K562 (cell line): Measurements from ENCODE around the gene RXRA. TPM values are rescaled to one million over a fixed set of nuclear protein-coding genes. Genes with fewer than 3 reads are reported as not detected.

ENCODE experiments used
- BRCA1 ChIP-seq, 2 experiments: fragments of 450-650 bp in 1 of 2; sonication (generic) in 1 of 2; formaldehyde crosslinking in 1 of 2; IDR thresholded peaks; 2 replicates each; pipeline versions ENCODE4 v1.5.0 to v1.6.1; 2017 to 2020; ENCODE audit warnings: mild to moderate bottlenecking in 1 of 2, missing genetic modification reagents in 1 of 2
- HDAC3 ChIP-seq: fragments of 450-650 bp; IDR thresholded peaks from 2 replicates; pipeline ENCODE4 v1.6.1; 2018; ENCODE audit warnings: borderline replicate concordance, mild to moderate bottlenecking, moderate library complexity; ENCODE audit not compliant: partially characterized antibody
- HNRNPLL ChIP-seq: fragments of 200-400 bp; formaldehyde crosslinking; IDR thresholded peaks from 2 replicates; pipeline ENCODE4 v1.6.1; 2017; ENCODE audit warnings: low read length, low read depth, mild to moderate bottlenecking; ENCODE audit not compliant: poor library complexity, severe bottlenecking
- RB1 ChIP-seq: fragments of 450-650 bp; IDR thresholded peaks from 2 replicates; pipeline ENCODE4 v1.6.1; 2017; ENCODE audit warnings: low read depth, mild to moderate bottlenecking
- RBBP5 ChIP-seq: fragments of 200-600 bp; sonication (generic); IDR thresholded peaks from 2 replicates; pipeline ENCODE4 v1.6.1; 2012; ENCODE audit warnings: borderline replicate concordance, mild to moderate bottlenecking, low read length, control low read depth, inconsistent platforms; ENCODE audit not compliant: insufficient read depth, poor library complexity, severe bottlenecking
- RBM22 ChIP-seq: fragments of 200-400 bp; formaldehyde crosslinking; IDR thresholded peaks from 2 replicates; pipeline ENCODE4 v1.6.1; 2018; ENCODE audit warnings: low read length, low read depth; ENCODE audit not compliant: poor library complexity, severe bottlenecking
- SIRT6 ChIP-seq: IDR thresholded peaks from one replicate; pipeline ENCODE4 v1.6.1; 2012; ENCODE audit warnings: low read depth, mild to moderate bottlenecking, control low read depth, inconsistent platforms, low read length, moderate library complexity
- STAG1 ChIP-seq: sonication (generic); formaldehyde crosslinking; IDR thresholded peaks from 2 replicates; pipeline ENCODE4 v1.5.0; 2020; ENCODE audit warnings: missing genetic modification reagents, borderline replicate concordance
- ZNF764 ChIP-seq: fragments of 250-450 bp; sonication (Bioruptor Pico); IDR thresholded peaks from 2 replicates; pipeline ENCODE4 v1.4.0; 2020; ENCODE audit warnings: low read depth, mild to moderate bottlenecking, moderate library complexity
- polyA plus RNA-seq, 8 experiments: library from polyadenylated mRNA; depleted of rRNA in 4 of 8; stranded (reverse) in 5 of 8; unstranded in 3 of 8; fragments of >200 nt; fragmentation: Nextera tagmentation in 2 of 8; fragmentation: Illumina TruSeq in 1 of 8; extraction: Ambion mirVana in 2 of 8; extraction: Trizol in 1 of 8; gene quantifications; 2 replicates each; pipeline versions ENCODE4 v1.2.1 to v1.2.3, GENCODE V29; 2011 to 2014; ENCODE audit warnings: inconsistent platforms in 1 of 8, missing spikeins in 1 of 8
- total RNA-seq, 7 experiments: library from RNA; depleted of rRNA in 6 of 7; stranded (reverse); fragments of >200 nt in 6 of 7; fragmentation: Illumina TruSeq in 2 of 7; extraction: Trizol in 2 of 7; gene quantifications; 2 replicates each; pipeline versions ENCODE4 v1.2.1 to v1.2.3, GENCODE V29; 2011 to 2021; ENCODE audit warnings: low replicate concordance in 1 of 7
- TF ChIP-seq, protein P1 (sequence below): IDR thresholded peaks from 2 replicates; pipeline ENCODE4 v1.6.1; 2011; ENCODE audit warnings: borderline replicate concordance, low read depth, mild to moderate bottlenecking, moderate library complexity, low read length; ENCODE audit not compliant: insufficient read depth, poor library complexity, severe bottlenecking
- TF ChIP-seq, protein P2 (sequence below), 2 experiments: fragments of 450-650 bp; formaldehyde crosslinking in 1 of 2; IDR thresholded peaks; 2 replicates each; pipeline versions ENCODE4 v1.4.0 to v1.6.1; 2014 to 2020; ENCODE audit warnings: mild to moderate bottlenecking in 2 of 2, borderline replicate concordance in 1 of 2, low read depth in 1 of 2
- TF ChIP-seq, protein P3 (sequence below): fragments of 250-450 bp; sonication (Bioruptor Pico); IDR thresholded peaks from 2 replicates; pipeline ENCODE4 v1.8.0; 2021; ENCODE audit warnings: moderate library complexity, mild to moderate bottlenecking, inconsistent platforms
- TF ChIP-seq, protein P4 (sequence below): fragments of 450-650 bp; IDR thresholded peaks from 2 replicates; pipeline ENCODE4 v1.6.1; 2018; ENCODE audit warnings: mild to moderate bottlenecking, low read depth; ENCODE audit not compliant: partially characterized antibody

RXRA gene
- total and polyA plus RNA-seq, 9 of the 15 experiments (the other 6 are each of a cell fraction or from before 2014, with no cell fraction given), result 0.35 to 23.6 (median 4.6) TPM

DNA sequence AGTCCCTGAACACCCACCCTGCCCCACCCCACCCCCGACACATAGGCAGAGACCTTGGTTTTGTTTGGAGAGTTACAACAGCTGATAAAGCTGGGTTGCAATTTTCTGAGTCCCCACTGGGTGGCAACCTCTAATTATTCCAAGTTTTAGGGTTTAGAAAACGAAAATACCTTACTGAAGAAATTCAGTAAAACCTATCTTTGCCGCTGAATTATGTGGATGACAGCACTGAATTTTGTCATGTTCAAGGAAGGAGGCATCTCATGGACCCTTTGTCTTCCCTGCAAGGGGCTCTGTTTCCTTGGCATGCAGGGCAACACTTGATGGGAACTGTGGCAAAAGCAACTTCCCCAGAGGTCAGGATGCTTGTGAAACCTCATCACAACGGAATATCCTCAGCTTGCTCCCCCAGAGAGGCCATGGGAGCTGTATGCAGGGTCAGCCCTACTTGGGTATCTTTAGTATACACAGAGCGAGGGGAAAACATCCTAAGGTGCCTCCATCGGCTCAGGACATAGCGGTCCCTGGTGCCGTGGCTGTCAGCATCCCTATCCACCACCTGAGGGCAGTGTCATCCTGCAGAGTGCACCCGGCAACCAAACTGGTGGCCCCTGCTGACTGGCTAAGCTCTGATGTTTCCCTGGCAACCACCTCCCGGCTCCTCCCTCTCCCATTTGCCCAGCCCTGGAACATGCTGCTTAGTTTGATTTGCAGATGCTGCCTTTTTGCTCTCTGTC lies 123.1 kb downstream of the RXRA start (continued):
- TF ChIP-seq, protein P1, sequence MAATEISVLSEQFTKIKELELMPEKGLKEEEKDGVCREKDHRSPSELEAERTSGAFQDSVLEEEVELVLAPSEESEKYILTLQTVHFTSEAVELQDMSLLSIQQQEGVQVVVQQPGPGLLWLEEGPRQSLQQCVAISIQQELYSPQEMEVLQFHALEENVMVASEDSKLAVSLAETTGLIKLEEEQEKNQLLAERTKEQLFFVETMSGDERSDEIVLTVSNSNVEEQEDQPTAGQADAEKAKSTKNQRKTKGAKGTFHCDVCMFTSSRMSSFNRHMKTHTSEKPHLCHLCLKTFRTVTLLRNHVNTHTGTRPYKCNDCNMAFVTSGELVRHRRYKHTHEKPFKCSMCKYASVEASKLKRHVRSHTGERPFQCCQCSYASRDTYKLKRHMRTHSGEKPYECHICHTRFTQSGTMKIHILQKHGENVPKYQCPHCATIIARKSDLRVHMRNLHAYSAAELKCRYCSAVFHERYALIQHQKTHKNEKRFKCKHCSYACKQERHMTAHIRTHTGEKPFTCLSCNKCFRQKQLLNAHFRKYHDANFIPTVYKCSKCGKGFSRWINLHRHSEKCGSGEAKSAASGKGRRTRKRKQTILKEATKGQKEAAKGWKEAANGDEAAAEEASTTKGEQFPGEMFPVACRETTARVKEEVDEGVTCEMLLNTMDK, result no peak
- TF ChIP-seq STAG1 (CRISPR knock-in tag) (peak; percentile 86), RBM22 (no peak), RBBP5 (no peak), HDAC3 (no peak), BRCA1 (IDR thresholded peaks at IDR 0.05) (no peak), BRCA1 (CRISPR knock-in tag; IDR thresholded peaks at IDR 0.05) (no peak), HNRNPLL (no peak), ZNF764 (CRISPR knock-in tag) (peak; percentile 98), SIRT6 (no peak), RB1 (no peak)
- TF ChIP-seq, protein P2, sequence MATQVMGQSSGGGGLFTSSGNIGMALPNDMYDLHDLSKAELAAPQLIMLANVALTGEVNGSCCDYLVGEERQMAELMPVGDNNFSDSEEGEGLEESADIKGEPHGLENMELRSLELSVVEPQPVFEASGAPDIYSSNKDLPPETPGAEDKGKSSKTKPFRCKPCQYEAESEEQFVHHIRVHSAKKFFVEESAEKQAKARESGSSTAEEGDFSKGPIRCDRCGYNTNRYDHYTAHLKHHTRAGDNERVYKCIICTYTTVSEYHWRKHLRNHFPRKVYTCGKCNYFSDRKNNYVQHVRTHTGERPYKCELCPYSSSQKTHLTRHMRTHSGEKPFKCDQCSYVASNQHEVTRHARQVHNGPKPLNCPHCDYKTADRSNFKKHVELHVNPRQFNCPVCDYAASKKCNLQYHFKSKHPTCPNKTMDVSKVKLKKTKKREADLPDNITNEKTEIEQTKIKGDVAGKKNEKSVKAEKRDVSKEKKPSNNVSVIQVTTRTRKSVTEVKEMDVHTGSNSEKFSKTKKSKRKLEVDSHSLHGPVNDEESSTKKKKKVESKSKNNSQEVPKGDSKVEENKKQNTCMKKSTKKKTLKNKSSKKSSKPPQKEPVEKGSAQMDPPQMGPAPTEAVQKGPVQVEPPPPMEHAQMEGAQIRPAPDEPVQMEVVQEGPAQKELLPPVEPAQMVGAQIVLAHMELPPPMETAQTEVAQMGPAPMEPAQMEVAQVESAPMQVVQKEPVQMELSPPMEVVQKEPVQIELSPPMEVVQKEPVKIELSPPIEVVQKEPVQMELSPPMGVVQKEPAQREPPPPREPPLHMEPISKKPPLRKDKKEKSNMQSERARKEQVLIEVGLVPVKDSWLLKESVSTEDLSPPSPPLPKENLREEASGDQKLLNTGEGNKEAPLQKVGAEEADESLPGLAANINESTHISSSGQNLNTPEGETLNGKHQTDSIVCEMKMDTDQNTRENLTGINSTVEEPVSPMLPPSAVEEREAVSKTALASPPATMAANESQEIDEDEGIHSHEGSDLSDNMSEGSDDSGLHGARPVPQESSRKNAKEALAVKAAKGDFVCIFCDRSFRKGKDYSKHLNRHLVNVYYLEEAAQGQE (IDR thresholded peaks at IDR 0.05; ENCODE audit: borderline replicate concordance), result peak; percentile 57; the same call in 1 of the 2 replicates
- TF ChIP-seq, protein P2 (CRISPR knock-in tag; IDR thresholded peaks at IDR 0.05; ENCODE audit: low read depth), result no peak
- TF ChIP-seq, protein P3, sequence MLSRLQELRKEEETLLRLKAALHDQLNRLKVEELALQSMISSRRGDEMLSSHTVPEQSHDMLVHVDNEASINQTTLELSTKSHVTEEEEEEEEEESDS, result no peak
- TF ChIP-seq, protein P4, sequence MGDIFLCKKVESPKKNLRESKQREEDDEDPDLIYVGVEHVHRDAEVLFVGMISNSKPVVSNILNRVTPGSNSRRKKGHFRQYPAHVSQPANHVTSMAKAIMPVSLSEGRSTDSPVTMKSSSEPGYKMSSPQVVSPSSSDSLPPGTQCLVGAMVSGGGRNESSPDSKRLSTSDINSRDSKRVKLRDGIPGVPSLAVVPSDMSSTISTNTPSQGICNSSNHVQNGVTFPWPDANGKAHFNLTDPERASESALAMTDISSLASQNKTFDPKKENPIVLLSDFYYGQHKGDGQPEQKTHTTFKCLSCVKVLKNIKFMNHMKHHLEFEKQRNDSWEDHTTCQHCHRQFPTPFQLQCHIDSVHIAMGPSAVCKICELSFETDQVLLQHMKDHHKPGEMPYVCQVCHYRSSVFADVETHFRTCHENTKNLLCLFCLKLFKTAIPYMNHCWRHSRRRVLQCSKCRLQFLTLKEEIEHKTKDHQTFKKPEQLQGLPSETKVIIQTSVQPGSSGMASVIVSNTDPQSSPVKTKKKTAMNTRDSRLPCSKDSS, result no peak
